ENCODE measurements around the gene ASAH2. TPM values are rescaled to one million over a fixed set of nuclear protein-coding genes. Genes with fewer than 3 reads are reported as not detected.

Gene ASAH2
- total and polyA plus RNA-seq, 8 donors: 0.68 to 4.6 (median 2.7) TPM

DNA sequence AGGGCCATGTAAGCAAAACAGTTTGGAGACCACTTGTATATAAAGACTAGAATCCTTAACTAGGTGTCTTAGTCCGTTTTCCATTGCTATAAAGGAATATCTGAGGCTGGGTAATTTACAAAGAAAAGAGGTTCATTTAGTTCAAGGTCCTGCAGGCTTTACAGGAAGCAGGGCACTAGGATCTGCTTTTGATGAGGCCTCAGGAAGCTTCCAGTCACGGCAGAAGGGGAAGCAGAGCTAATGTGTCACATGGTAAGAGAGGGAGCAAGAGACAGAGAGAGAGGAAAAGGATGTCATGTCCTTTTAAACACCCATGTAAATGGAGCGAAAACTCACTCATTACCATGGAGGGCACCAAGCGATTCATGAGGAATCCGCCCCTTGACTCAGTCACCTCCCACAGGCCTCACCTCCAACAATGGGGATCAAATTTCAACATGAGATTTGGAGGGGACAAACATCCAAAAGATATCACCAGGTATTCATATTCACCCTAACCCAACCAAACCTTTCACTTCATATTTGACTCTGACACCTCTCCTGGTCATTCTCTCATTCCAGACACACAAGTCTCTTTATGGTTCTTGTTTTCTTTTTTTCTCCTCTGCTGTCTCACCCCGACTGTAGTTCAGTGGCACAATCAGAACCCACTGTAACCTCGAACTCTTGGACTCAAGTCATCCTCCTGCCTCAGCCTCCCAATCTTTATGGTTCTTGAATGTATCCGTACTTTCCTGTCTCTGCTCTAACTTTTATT, 30.1 kb upstream of the ASAH2 start:
- H3K36me3 ChIP-seq: no peaks in the 10 kb centered on the region
- no peaks in the 10 kb centered on the region for H3K27me3 ChIP-seq
- no peaks in the 10 kb centered on the region for H3K9me3 ChIP-seq
- H3K4me1 ChIP-seq: no peaks in the 10 kb centered on the region
- H3K27ac ChIP-seq: no peak overlapping the region
- H3K4me3 ChIP-seq: no peak overlapping the region
- intact Hi-C loops (cut with DNase I): no loop called here
- TF ChIP-seq, protein P1, sequence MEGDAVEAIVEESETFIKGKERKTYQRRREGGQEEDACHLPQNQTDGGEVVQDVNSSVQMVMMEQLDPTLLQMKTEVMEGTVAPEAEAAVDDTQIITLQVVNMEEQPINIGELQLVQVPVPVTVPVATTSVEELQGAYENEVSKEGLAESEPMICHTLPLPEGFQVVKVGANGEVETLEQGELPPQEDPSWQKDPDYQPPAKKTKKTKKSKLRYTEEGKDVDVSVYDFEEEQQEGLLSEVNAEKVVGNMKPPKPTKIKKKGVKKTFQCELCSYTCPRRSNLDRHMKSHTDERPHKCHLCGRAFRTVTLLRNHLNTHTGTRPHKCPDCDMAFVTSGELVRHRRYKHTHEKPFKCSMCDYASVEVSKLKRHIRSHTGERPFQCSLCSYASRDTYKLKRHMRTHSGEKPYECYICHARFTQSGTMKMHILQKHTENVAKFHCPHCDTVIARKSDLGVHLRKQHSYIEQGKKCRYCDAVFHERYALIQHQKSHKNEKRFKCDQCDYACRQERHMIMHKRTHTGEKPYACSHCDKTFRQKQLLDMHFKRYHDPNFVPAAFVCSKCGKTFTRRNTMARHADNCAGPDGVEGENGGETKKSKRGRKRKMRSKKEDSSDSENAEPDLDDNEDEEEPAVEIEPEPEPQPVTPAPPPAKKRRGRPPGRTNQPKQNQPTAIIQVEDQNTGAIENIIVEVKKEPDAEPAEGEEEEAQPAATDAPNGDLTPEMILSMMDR (IDR thresholded peaks at IDR 0.05): no peak
- DNase-seq (no peak), ATAC-seq (no peak)

DNA sequence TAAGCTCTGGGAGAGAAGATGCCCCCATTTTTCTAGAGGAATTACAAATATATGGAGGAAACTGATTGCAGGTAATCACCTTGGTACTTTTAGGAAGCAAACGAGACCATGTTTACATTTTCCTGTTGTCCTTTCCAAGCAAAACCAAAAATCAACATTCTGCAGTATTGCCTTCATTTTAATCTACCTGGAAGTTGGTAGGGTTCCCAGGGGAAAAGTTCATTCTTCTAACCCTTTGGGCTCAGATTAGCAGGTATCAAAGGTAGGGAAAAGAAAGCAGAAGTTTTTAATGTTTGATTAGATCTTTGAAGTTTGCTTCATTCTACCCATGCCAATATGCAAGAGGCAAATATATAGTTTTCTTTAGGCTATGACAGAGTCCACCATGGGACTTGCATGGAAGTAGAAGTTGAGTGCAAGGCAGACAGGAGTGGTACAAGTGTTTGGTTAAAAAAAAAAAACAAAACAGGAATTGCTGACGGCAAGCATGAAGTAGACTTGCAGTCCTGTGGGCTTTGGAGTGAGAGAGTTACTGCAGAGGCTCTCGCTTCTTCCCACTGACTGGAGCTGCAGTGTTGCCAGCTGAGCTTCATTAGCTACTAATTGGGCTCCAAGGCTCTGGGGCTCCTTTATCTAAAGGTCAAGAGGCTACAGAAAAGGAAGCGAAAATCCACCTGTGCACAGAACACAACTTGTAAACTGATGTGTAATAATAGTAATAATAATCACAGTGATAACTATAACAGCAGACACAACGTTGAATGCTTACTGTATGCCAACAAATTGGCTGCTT, 28.9 kb upstream of the ASAH2 start:
- intact Hi-C loops (cut with DNase I): no loop called here
- no peak for ATAC-seq
- Histone ChIP-seq H3K9me3 (no peaks in the 10 kb centered on the region), H3K36me3 (no peaks in the 10 kb centered on the region), H3K27ac (no peak overlapping the region), H3K4me1 (no peaks in the 10 kb centered on the region), H3K4me3 (no peak overlapping the region), H3K27me3 (no peaks in the 10 kb centered on the region)
- TF ChIP-seq, protein P1 (IDR thresholded peaks at IDR 0.05): no peak
- DNase-seq: no peak

DNA sequence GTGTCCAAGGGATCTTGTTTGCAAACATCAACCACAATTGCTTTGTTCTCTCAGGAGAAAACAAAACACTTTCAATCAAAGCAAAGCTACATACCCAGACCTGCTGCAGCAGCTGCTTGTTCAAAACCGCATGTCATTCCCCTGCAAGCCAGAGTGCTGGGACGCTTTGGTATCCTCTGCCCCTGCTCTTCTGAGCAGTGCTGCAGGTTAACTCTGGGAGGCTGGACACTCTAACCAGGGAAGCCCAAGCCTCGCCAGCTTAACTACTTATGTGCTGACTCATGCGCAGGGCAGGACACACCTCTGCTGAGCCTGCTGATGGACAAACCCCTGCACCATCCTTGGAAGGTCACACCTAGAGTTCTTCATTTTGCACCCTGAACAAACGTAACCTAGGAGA, 28.2 kb upstream of the ASAH2 start:
- Histone ChIP-seq H3K4me1 (no peaks in the 10 kb centered on the region), H3K36me3 (no peaks in the 10 kb centered on the region), H3K4me3 (no peak overlapping the region), H3K27ac (no peak overlapping the region), H3K9me3 (no peaks in the 10 kb centered on the region), H3K27me3 (no peaks in the 10 kb centered on the region)
- no peak for DNase-seq
- TF ChIP-seq, protein P1 (IDR thresholded peaks at IDR 0.05): no peak
- no peak for ATAC-seq
- intact Hi-C loops (cut with DNase I): no loop called here

DNA sequence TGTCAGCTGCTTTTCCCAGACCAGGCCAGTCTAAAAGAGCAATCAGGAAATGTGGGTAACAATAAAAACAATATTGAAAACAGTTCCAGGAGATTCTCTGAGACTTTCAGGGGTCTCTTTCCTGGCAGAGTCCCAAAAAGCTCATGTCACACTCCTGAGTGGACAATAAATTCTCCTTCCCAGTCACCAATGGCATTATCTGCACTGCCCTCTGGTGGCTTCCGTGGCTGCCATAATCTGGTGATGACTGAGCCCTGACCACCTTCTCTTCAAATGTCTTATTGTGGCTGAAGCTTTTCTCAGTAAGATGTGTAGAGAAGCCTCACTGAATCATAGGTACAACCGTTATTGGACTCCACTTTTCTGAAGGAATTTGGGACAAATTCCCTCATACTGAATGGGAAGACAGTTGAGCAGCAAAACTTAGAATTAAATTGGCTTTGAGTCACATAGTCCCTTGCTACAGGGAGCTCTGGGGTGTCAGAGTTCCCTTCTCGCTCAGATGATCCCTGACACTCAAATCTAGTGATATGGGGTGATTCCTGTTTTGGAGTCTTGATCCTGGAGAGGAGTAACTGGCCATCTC, 24.4 kb upstream of the ASAH2 start:
- H3K36me3 ChIP-seq: no peaks in the 10 kb centered on the region
- ATAC-seq (peak; percentile 66), DNase-seq (no peak)
- TF ChIP-seq, protein P1 (IDR thresholded peaks at IDR 0.05): peak; percentile 37 to 50
- intact Hi-C loops (cut with DNase I): no loop called here
- H3K4me3 ChIP-seq: no peak overlapping the region
- no peaks in the 10 kb centered on the region for H3K9me3 ChIP-seq
- no peak overlapping the region for H3K27ac ChIP-seq
- H3K27me3 ChIP-seq: no peaks in the 10 kb centered on the region
- H3K4me1 ChIP-seq: no peaks in the 10 kb centered on the region

DNA sequence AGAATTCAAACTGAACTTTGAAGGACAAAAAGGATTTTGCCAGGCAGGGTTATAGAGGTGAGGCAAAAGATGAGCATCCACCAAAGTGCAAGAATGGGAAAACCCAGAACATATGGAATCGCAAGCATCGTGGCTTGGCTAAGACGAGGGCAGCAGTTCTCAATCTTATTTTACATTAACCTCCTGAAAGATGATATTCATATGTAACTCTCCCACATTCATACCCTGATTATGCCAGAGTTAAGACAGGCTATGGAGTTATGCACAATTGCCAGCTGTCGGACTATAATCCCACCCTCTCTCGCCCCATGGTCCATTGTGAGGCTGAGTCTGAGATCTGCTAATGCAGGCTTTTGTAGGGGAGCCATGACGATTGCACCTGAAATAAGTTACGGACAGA, 21.2 kb upstream of the ASAH2 start:
- H3K27ac ChIP-seq: no peak overlapping the region
- DNase-seq (no peak), ATAC-seq (no peak)
- no peak overlapping the region for H3K4me3 ChIP-seq
- no peaks in the 10 kb centered on the region for H3K4me1 ChIP-seq
- intact Hi-C loops (cut with DNase I): no loop called here
- no peaks in the 10 kb centered on the region for H3K9me3 ChIP-seq
- TF ChIP-seq, protein P1 (IDR thresholded peaks at IDR 0.05): no peak
- H3K27me3 ChIP-seq: no peaks in the 10 kb centered on the region
- H3K36me3 ChIP-seq: no peaks in the 10 kb centered on the region
